VCaP (cell line): ENCODE data around the gene CD101.
"Not testable (repeated sequence)": the region's sequence is repeated elsewhere in the genome, so short reads cannot be mapped to it uniquely, and the experiment has no call there.

ENCODE experiments used
- H3K27ac ChIP-seq: fragments of 450-650 bp; 2 replicates; pipeline ENCODE4 v1.5.1; 2017
- TF ChIP-seq, protein P1 (sequence below): fragments of 450-650 bp; conservative IDR thresholded peaks from 2 replicates; pipeline ENCODE4 v1.5.1; 2017; ENCODE audit warnings: mild to moderate bottlenecking, moderate library complexity

The CD101 gene

DNA sequence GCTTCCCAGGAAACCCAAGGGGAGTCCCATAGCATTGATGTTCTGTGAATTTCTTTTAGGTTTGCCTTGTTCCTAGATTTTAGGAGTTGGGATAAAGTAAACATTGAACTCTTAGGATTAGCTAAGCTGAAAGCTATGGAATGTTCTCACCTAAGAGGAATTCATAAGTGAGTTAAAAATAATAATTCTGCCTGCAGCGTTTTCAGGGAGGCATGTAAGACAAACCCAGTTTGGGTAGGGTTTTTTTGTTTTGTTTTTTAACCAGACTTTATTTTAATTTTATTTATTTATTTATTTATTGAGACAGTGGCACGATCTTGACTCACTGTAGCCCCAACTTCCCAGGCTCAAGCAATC lies 28.9 kb upstream of the CD101 start:
- no peak overlapping the region for H3K27ac ChIP-seq
- TF ChIP-seq, protein P1, sequence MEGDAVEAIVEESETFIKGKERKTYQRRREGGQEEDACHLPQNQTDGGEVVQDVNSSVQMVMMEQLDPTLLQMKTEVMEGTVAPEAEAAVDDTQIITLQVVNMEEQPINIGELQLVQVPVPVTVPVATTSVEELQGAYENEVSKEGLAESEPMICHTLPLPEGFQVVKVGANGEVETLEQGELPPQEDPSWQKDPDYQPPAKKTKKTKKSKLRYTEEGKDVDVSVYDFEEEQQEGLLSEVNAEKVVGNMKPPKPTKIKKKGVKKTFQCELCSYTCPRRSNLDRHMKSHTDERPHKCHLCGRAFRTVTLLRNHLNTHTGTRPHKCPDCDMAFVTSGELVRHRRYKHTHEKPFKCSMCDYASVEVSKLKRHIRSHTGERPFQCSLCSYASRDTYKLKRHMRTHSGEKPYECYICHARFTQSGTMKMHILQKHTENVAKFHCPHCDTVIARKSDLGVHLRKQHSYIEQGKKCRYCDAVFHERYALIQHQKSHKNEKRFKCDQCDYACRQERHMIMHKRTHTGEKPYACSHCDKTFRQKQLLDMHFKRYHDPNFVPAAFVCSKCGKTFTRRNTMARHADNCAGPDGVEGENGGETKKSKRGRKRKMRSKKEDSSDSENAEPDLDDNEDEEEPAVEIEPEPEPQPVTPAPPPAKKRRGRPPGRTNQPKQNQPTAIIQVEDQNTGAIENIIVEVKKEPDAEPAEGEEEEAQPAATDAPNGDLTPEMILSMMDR = no peak

DNA sequence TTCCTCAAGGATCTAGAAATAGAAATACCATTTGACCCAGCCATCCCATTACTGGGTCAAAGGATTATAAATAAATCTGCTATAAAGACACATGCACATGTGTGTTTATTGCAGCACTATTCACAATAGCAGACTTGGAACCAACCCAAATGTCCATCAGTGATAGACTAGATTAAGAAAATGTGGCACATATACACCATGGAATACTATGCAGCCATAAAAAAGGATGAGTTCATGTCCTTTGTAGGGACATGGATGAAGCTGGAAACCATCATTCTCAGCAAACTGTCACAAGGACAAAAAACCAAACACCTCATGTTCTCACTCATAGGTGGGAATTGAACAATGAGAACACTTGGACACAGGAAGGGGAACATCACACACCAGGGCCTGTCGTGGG lies 21.3 kb upstream of the CD101 start:
- not testable (repeated sequence) for H3K27ac ChIP-seq

DNA sequence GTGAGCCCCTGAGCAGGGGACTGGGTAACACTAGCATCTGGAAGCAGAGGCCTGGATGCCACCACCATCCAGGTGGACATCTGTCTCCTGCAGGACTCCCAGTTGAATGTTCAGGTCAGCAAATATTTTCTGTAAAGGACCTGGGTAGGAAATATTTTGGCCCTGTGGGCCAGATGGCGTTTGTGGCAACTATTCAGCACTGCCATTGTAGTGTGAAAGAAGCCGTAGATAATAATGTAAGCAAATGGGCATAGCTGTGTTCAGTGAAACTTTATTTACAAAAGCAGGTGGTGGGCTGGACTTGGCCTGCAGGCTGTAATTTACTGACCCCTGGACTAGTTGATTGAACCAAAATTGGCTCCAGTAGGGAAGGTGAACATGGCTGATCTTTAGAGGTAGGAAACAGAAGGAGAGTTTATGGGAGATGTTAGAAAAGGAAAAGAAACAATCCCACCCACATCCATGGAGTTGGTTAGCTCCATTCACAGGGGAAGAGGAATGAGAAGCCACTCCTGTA lies 20.0 kb upstream of the CD101 start:
- TF ChIP-seq, protein P1 = no peak
- H3K27ac ChIP-seq = no peak overlapping the region

DNA sequence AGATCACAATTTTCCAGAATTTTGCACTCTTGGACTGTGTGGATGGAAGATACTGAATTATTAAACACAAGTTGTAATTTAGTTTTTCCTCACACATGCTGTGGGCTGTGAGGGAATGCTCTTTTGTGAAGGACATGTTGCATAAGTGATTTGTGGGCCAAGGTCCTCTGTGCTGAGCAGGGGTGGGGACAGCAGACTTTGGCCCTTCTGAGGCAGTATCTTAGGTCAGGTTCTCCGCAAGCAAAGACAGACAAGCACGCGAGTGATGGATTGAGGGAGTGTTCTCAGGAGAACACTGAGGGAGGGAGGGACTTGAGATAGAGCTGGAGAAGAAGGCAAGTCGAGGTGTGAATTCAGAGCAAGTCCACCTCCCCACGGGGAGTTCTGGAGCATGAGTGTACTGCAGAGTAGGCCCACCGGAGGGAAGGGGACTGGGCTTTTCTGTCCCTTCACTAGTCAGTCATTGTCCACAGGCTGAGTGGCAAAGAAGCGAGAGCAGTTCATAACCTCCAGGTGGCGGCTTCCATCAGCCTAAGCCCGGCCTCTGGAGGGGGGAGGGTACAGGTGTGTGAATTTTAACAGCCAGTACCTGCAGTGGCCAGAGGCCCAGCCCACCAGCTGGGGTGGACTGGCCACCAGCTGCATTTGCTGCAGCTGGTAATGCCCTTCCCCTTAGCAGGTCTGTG lies 19.1 kb upstream of the CD101 start:
- TF ChIP-seq, protein P1 = peak; percentile 27; the same call in 1 of the 2 replicates
- no peak overlapping the region for H3K27ac ChIP-seq

DNA sequence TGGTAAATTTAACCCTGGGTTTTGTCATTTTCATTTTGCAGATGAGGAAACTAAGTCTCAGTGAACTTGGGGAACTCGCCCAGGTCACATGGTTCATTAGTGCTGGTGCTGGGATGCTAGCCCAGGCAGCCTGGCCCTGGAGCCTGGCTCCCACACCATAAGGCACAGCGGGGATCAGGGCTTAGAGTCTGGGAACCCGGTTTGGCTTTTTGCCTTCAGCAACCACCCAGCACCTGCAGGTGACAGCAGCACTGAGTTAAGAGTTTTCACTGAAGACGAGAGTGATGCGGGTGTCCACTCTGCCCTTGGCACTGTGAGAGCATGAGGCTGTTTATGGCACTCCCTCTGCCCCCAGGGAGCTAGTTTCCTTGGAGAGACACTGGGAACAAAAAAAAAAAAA lies 18.4 kb upstream of the CD101 start:
- H3K27ac ChIP-seq = no peak overlapping the region
- TF ChIP-seq, protein P1 = no peak

DNA sequence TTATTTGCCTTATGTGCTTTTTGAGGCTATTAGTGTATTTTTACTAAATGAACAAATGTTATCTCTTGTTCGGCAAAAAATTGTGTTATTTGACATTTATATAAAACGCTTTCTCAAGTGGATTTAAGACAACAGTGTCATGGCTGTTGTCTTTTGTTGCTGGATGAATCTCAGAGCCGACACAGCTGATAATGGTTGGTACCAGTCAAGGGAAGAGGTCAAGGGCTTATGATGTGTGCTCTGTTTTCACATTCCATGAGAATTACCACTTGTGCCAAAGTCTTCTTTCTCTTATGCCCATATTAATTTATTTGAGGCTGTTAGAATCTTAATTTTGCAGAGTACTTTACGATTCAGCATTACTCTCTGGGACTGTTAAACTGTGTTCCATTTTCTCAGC lies 17.9 kb upstream of the CD101 start:
- H3K27ac ChIP-seq = no peak overlapping the region
- TF ChIP-seq, protein P1 = no peak

DNA sequence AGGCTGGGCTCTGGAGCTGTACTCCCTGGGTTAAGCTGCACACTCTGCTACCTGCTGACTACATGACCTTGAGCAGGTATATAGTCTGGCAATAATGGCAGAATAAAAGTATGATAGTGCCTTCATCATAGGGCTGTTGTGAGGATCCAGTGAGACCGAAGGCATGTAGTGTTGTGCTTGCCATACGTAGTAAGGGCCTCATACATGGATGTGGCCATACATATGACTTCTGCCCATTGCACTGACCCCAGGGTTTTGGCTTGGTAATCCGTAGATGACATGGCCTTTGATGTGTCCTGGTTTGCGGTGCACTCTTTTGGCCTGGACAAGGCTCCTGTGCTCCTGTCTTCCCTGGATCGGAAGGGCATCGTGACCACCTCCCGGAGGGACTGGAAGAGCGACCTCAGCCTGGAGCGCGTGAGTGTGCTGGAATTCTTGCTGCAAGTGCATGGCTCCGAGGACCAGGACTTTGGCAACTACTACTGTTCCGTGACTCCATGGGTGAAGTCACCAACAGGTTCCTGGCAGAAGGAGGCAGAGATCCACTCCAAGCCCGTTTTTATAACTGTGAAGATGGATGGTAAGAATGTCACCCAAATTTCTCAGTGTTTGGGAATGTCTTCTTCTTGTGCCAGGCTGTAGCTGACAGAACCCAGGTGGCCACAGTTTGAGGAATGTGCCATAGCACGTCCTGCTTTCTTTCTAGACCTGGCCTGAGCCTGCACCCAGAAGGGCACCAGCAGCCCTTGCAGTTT lies 17.0 kb upstream of the CD101 start:
- TF ChIP-seq, protein P1 = no peak
- no peak overlapping the region for H3K27ac ChIP-seq
